ENCODE measurements around the gene ZNF280D. TPM values are rescaled to one million over a fixed set of nuclear protein-coding genes. Genes with fewer than 3 reads are reported as not detected.
A peak's percentile ranks its signal among the peaks of the same experiment; 100 is the strongest.

ZNF280D gene
- total and polyA plus RNA-seq, 2 of the 13 experiments (the other 11 are each of a cell fraction or from before 2014, with no cell fraction given), result 7.1 to 11.9 TPM

DNA sequence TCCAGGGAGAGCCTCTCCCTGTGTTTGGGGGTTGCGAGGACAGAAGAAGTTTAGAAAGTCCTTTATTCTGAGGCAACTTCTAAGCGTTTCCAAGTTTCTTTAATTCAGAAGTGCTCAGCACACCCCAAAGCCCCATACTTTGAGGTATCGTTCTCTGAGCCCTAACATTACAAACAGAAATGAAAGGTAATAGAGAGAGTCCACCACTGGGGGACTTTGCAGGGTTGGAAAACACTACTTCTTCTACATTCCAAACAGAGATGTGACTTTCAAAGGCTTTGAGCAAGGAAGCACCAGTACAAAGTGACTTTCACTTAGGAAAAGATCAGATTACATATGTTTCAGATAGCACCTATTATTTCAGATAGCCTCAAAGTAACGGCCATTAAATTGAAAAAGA, 6.2 kb upstream of the ZNF280D start:
- FAIRE-seq (no peak), ATAC-seq (peak; percentile 71), DNase-seq (ENCODE audit: low spot score) (peak; percentile 11)
- Histone ChIP-seq H3K9me3 (ENCODE audit: low read length) (no peaks in the 10 kb centered on the region; the same call in 1 of the 2 replicates), H3K9ac (ENCODE audit: insufficient read depth, low read depth, low read length) (no peak overlapping the region), H3K27me3 (ENCODE audit: control insufficient read depth in 1 of 2, insufficient read depth in 2 of 2, low read length in 2 of 2) (no peaks in the 10 kb centered on the region), H3K79me2 (ENCODE audit: insufficient read depth, low read length) (no peaks in the 10 kb centered on the region), H4K20me1 (ENCODE audit: insufficient read depth, low read length) (no peaks in the 10 kb centered on the region), H3K4me3 (replicated peaks in 1 of 3; ENCODE audit: insufficient read depth in 1 of 3, low read depth in 2 of 3, low read length in 3 of 3) (no peak overlapping the region), H3K4me1 (ENCODE audit: insufficient read depth, low read length) (peaks cover 60% of the 10 kb centered on the region), H3K36me3 (replicated peaks in 1 of 2; ENCODE audit: control insufficient read depth in 1 of 2, insufficient read depth in 2 of 2, low read length in 2 of 2) (no peaks in the 10 kb centered on the region), H2AFZ (ENCODE audit: low read length) (no peak overlapping the region), H3K27ac (ENCODE audit: extremely low read length, insufficient read depth, low read length) (no peak overlapping the region), H3K4me2 (ENCODE audit: low read depth, low read length) (peak overlapping the region; percentile 32)
- BruUV-seq (replicated peaks), result no TSS peak
- WGBS (ENCODE audit: low lambda C conversion rate), result 41% methylated on average over 4 of the region's 4 CpGs
- in situ Hi-C loops (cut with HindIII; ENCODE audit: extremely low pct_ligation_motif_present, low pct_unique_long_range_greater_than_20kb), result no loop called here
- CTCF ChIA-PET (ENCODE audit: low intra/inter-chr PET ratio, low total read pairs), result no interaction called here
- intact Hi-C loops (cut with micrococcal nuclease; ENCODE audit: unreplicated experiment), result loop anchor here (10.0 kb wide), 1 partner anchor 245 kb away; no protein-coding TSS in a partner anchor
- TF ChIP-seq ZNF136 (CRISPR knock-in tag; IDR thresholded peaks at IDR 0.05; ENCODE audit: low read depth) (no peak), HNF4G (IDR thresholded peaks at IDR 0.05; ENCODE audit: borderline replicate concordance, low read depth, low read length) (no peak), HNF4G (CRISPR knock-in tag; IDR thresholded peaks at IDR 0.05; ENCODE audit: borderline replicate concordance, low read depth) (no peak), XRCC5 (optimal IDR thresholded peaks at IDR 0.05; ENCODE audit: low read length) (no peak), MYC (CRISPR knock-in tag; IDR thresholded peaks at IDR 0.05; ENCODE audit: borderline replicate concordance) (no peak), ZNF12 (CRISPR knock-in tag; IDR thresholded peaks at IDR 0.05) (no peak), ZNF768 (CRISPR knock-in tag; IDR thresholded peaks at IDR 0.05) (no peak), MED13 (CRISPR knock-in tag; IDR thresholded peaks at IDR 0.05) (no peak), KLF12 (CRISPR knock-in tag; IDR thresholded peaks at IDR 0.05; ENCODE audit: borderline replicate concordance) (no peak), TOE1 (CRISPR knock-in tag; IDR thresholded peaks at IDR 0.05) (no peak), ZNF773 (CRISPR knock-in tag; IDR thresholded peaks at IDR 0.05; ENCODE audit: borderline replicate concordance) (no peak), ZNF772 (CRISPR knock-in tag; IDR thresholded peaks at IDR 0.05) (no peak)
- TF ChIP-seq, protein P1, sequence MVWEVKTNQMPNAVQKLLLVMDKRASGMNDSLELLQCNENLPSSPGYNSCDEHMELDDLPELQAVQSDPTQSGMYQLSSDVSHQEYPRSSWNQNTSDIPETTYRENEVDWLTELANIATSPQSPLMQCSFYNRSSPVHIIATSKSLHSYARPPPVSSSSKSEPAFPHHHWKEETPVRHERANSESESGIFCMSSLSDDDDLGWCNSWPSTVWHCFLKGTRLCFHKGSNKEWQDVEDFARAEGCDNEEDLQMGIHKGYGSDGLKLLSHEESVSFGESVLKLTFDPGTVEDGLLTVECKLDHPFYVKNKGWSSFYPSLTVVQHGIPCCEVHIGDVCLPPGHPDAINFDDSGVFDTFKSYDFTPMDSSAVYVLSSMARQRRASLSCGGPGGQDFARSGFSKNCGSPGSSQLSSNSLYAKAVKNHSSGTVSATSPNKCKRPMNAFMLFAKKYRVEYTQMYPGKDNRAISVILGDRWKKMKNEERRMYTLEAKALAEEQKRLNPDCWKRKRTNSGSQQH (CRISPR knock-in tag; IDR thresholded peaks at IDR 0.05; ENCODE audit: low read depth), result no peak
- POLR2A ChIA-PET, result no interaction called here
